ENCODE results near the gene BNIP5.
"Not testable (repeated sequence)": the region's sequence is repeated elsewhere in the genome, so short reads cannot be mapped to it uniquely, and the experiment has no call there.

Gene BNIP5

GRCh38 chr6:36349240-36349639, 12.6 kb upstream of the BNIP5 start:
- in situ Hi-C loops (cut with HindIII; ENCODE audit: low pct_ligation_motif_present, low pct_unique_long_range_greater_than_20kb, low sequenced_read_pairs): no loop called here
- DNase-seq: no peak

- DNase-seq: no peak
- in situ Hi-C loops (cut with HindIII; ENCODE audit: low pct_ligation_motif_present, low pct_unique_long_range_greater_than_20kb, low sequenced_read_pairs): no loop called here
Measured at GRCh38 chr6:36347621-36348020, 10.9 kb upstream of the BNIP5 start.

DNA sequence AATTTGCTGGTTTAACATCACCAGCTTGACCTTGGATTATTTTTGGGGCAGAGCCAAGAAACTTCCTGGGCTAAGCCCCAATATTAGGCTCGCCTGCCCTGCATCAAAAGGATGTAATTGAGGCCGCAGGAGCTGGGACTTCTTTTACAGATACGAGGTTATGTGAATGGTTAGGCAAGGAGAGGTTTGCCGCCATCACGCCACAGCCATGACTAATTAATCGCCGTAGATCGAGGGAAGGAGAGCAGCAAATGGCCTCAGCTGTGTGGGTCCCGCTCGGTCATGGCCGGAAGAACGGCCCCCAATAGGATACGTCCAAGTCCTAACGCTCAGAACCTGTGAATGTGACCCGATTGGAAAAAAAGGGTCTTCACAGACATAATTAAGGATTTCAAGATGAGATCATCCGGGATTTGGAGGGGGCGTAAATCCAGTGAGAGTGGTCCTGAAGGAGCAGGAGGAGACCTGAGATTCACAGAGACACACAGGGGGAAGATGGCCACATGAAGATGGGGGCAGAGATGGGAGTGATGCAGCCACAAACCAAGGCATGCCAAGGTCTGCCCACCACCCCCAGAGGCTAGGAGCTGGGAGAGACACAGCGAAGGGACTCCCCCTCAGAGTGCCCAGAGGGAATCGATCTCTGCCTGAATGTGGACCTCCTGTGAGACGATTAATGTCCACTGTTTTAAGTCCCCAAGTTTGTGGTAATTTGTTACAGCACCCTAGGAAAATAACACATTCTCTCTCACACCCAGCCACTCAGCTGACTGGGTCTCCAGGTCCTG, 10.0 kb upstream of the BNIP5 start:
- no peak for DNase-seq
- in situ Hi-C loops (cut with HindIII; ENCODE audit: low pct_ligation_motif_present, low pct_unique_long_range_greater_than_20kb, low sequenced_read_pairs): no loop called here

DNA sequence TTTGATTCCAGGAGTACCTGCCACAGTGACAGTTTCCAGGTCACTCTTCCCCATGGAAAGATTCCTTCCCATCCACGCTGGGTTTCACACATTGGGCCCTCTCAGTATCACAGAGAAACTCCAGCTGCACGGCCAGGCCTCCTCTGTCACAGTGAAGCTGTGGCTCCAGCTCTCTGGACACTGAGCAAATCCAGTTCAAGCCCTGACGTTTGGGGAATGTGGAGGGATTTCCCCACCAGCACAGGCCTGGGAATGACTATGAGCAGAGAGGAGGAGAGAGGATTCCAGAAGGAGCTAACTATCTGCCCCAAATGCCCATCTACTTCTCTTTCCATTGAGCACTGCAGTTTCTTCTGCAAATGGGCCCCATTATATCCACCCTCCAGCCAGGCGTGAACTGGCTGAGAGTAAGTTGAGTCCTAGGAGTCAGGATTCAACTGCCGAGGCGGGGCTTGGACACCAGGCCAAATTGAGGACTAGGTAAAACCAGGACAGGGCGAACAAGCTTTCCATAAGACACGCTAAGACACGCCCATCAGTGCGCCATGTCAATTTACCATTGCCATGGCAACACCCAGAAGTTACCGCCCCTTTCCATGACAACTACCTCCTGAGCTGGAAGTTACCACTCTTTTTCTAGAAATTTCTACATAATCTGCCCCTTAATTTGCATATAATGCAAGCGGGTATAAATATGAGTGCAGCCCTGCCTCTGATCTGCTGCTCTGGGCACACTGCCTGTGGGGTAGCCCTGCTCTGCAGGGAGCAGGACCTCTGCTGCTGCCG, 9.2 kb upstream of the BNIP5 start:
- no peak for DNase-seq
- in situ Hi-C loops (cut with HindIII; ENCODE audit: low pct_ligation_motif_present, low pct_unique_long_range_greater_than_20kb, low sequenced_read_pairs): no loop called here

- no peak for DNase-seq
- in situ Hi-C loops (cut with HindIII; ENCODE audit: low pct_ligation_motif_present, low pct_unique_long_range_greater_than_20kb, low sequenced_read_pairs): no loop called here
Measured at GRCh38 chr6:36343109-36343680, 6.5 kb upstream of the BNIP5 start.

DNA sequence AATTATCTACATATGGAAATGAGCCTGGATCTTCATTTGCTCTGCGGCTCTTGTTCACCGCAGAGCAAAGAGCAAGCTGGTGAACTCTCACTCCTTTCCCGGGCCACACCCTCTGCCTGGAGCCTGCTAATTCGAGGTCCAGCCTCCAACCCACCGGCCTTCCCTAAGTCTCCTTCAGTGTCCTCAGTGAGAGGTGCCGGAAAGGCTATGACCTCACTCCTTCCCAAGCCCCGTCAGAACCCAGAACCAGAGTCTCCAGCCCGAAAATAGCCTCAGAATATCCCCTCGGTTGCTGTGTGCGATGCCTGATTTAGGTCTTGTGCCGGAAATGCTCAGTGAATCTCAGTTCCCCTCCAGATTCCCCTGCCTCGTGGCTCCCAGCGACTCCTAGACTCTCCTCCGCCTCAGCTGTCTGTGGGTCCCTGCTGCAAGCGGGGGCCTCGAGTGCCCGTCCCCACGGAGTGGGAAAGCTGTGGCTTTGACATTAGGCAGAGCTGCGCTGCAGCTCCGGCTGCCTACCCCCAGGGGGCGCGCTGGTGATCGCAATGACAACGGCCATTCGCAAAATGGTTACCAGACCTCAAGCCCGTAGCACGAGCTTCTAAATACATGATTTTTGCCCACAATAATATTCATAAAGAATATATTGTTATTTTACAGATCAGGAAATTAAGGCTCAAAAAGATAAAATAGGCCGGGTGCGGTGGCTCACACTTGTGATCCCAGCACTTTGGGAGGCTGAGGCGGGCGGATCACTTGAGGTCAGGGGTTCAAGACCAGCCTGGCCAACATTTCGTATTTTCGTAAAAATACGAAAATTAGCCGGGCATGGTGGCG, 4.1 kb upstream of the BNIP5 start:
- in situ Hi-C loops (cut with HindIII; ENCODE audit: low pct_ligation_motif_present, low pct_unique_long_range_greater_than_20kb, low sequenced_read_pairs): no loop called here
- DNase-seq: peak; percentile 53

- DNase-seq: no peak
- in situ Hi-C loops (cut with HindIII; ENCODE audit: low pct_ligation_motif_present, low pct_unique_long_range_greater_than_20kb, low sequenced_read_pairs): no loop called here
Measured at GRCh38 chr6:36340306-36340617, 3.6 kb upstream of the BNIP5 start.

GRCh38 chr6:36339146-36339545, 2.5 kb upstream of the BNIP5 start:
- in situ Hi-C loops (cut with HindIII; ENCODE audit: low pct_ligation_motif_present, low pct_unique_long_range_greater_than_20kb, low sequenced_read_pairs): no loop called here
- no peak for DNase-seq

- in situ Hi-C loops (cut with HindIII; ENCODE audit: low pct_ligation_motif_present, low pct_unique_long_range_greater_than_20kb, low sequenced_read_pairs); DNase-seq: not testable (repeated sequence)
Measured at GRCh38 chr6:36338223-36338622, 1.5 kb upstream of the BNIP5 start.

GRCh38 chr6:36337814-36338213, 1.1 kb upstream of the BNIP5 start:
- DNase-seq: no peak
- in situ Hi-C loops (cut with HindIII; ENCODE audit: low pct_ligation_motif_present, low pct_unique_long_range_greater_than_20kb, low sequenced_read_pairs): no loop called here

DNA sequence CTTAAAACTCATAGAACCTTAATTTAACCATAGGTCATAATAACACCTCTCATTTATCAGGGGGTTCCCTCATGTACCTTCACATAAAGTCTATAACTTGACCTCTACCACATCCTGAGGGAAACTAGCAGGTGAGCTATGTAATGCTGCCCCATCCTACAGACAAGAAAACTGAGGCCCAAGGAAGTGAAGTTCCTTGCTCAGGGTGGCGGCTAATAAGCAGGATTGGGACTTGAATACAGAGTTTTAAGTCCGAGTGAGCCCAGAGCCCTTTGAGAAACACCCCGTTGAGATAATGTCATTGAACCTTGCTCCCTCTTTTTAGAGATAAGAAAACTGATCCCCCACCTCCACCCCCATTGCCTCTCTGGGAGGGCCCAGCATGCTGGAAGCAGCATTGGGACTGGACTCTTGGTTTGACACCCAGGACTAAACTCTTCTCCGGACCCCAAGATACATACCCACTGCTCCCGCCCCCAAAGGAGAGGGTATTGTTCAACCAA, 429 bp downstream of the BNIP5 start:
- no peak for DNase-seq
- in situ Hi-C loops (cut with HindIII; ENCODE audit: low pct_ligation_motif_present, low pct_unique_long_range_greater_than_20kb, low sequenced_read_pairs): no loop called here

DNA sequence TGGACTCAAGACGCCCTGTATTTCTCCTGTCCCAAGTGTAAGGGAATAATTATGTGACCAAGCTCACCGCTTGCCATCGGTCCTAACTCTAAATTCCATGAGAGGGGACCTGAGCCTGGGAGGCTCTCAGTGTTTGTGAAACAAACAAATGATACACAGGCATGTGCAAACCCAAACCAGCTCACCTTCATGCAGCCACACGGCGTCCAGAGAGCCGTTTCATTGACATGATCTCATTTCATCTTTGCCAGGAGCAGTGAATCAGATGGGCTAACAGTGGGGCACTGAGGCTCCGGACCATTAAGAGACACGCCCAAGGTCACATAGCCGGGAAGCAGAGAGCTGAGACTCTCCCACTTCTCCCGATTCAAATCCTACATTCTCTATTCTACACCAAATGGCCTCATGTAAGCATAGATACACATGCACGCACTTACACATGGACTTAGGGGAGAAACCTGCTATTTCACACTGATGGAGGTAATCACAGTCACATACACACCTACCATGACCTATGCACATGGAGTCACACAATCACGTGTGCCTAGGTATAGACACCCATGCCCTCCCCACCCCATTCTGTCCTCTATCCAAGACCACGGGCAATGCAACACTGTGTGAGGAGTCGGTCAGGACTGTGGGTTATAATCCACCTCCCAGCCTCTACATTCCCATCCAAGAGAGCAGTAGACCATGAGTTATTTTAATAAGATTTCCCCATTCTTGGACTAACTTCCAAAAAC, 1.1 kb downstream of the BNIP5 start:
- in situ Hi-C loops (cut with HindIII; ENCODE audit: low pct_ligation_motif_present, low pct_unique_long_range_greater_than_20kb, low sequenced_read_pairs): no loop called here
- DNase-seq: no peak

- in situ Hi-C loops (cut with HindIII; ENCODE audit: low pct_ligation_motif_present, low pct_unique_long_range_greater_than_20kb, low sequenced_read_pairs): no loop called here
- no peak for DNase-seq
Measured at GRCh38 chr6:36334832-36335459, 1.7 kb downstream of the BNIP5 start.

DNA sequence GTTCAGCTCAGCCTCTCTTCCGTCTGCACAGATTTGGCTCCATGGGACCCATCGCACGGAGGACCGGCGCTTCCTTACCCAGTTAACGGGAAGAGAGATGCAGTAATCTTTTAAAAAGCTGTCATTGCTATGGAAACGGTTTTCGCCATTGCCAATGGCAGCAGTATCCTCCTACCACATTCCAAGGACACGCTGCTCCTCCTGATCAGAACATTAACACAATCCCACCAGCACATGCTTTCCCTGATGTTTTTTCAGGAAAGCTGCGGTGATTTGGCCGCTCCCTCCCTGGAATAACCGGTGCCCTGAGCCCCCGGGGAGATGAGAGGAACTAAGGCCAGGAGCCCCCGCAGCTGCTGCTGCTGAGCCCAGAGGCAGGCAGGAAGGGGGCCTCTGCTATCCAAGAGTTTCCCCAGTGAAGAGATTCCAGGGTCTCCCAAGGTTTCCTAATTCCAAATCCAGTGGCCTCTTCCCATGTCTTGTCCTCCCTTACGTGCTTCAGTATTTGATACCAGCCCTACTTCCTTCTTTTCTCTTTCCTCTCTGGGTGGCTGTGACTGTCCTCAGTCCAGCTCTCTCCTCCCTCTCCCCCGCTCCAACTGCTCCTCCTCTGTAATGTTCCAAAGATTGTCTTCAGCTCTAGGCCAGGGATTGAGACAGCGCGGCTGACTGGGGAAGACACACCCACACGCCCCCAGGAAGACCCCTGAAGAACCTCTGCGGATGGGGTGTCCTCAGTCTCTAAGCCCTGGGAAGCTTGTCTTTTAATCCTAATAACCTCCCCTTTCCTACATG, 2.6 kb downstream of the BNIP5 start:
- in situ Hi-C loops (cut with HindIII; ENCODE audit: low pct_ligation_motif_present, low pct_unique_long_range_greater_than_20kb, low sequenced_read_pairs): no loop called here

GRCh38 chr6:36333171-36333895, 3.4 kb downstream of the BNIP5 start:
- in situ Hi-C loops (cut with HindIII; ENCODE audit: low pct_ligation_motif_present, low pct_unique_long_range_greater_than_20kb, low sequenced_read_pairs): no loop called here
- no peak for DNase-seq

More for the DNA sequence above, 2.6 kb downstream of the BNIP5 start:
- DNase-seq: no peak

DNA sequence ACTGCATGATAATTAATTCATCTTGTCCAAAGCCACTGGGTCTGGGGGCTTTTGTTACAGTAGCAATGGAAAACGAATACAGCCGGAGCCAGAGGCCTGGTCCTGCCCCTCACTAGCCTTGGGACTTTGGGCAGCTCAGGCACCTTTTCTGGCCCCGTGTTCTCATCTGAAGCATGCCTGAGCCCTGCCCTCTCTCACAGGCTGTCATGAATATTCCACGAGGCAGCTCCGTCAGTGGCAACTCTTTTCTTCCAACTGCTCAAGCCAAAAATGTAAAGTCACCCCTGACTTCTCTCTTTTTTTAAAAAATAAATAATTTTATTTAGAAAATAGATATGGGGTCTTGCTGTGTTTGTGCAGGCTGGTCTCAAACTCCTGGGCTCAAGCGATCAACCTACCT, 5.3 kb downstream of the BNIP5 start:
- in situ Hi-C loops (cut with HindIII; ENCODE audit: low pct_ligation_motif_present, low pct_unique_long_range_greater_than_20kb, low sequenced_read_pairs): no loop called here

More for the DNA sequence above, 5.3 kb downstream of the BNIP5 start:
- no peak for DNase-seq
